ENCODE results near the gene CIAO2B. TPM values are rescaled to one million over a fixed set of nuclear protein-coding genes. Genes with fewer than 3 reads are reported as not detected.

The CIAO2B gene
- total RNA-seq, 1 experiment from 2014 or later, result 59.7 TPM

DNA sequence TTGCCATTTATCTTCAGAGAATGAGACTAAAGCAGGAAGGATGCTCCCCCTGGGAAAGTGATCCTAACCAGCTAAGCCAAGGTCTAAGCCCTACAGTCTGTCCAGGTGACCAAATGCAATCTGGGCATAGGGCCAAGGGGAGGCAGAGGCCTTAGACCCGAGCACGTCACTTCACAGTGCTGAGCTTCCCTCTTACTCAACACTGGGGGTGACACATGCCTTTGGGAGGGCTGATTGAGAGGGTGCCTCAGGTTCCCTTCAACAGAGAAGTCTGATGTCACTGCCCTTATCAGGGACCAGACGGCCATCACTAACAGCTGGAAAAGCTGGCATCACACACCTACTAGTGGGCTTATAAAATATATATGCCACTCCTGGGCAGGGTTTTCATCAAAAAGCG, 4.0 kb downstream of the CIAO2B start:
- DNase-seq (ENCODE audit: low spot score) (no peak), ATAC-seq (no peak)
- no peaks in the 10 kb centered on the region for H3K9me3 Mint-ChIP-seq
- TF ChIP-seq ZBTB21 (CRISPR knock-in tag; IDR thresholded peaks at IDR 0.05; ENCODE audit: borderline replicate concordance), result no peak
- TF ChIP-seq ETV6 (CRISPR knock-in tag; IDR thresholded peaks at IDR 0.05), result no peak
- TF ChIP-seq, protein P1, sequence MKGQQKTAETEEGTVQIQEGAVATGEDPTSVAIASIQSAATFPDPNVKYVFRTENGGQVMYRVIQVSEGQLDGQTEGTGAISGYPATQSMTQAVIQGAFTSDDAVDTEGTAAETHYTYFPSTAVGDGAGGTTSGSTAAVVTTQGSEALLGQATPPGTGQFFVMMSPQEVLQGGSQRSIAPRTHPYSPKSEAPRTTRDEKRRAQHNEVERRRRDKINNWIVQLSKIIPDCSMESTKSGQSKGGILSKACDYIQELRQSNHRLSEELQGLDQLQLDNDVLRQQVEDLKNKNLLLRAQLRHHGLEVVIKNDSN (CRISPR knock-in tag; IDR thresholded peaks at IDR 0.05), result no peak
- no peak for TF ChIP-seq ZNF423 (CRISPR knock-in tag; IDR thresholded peaks at IDR 0.05)
- TF ChIP-seq, protein P2, sequence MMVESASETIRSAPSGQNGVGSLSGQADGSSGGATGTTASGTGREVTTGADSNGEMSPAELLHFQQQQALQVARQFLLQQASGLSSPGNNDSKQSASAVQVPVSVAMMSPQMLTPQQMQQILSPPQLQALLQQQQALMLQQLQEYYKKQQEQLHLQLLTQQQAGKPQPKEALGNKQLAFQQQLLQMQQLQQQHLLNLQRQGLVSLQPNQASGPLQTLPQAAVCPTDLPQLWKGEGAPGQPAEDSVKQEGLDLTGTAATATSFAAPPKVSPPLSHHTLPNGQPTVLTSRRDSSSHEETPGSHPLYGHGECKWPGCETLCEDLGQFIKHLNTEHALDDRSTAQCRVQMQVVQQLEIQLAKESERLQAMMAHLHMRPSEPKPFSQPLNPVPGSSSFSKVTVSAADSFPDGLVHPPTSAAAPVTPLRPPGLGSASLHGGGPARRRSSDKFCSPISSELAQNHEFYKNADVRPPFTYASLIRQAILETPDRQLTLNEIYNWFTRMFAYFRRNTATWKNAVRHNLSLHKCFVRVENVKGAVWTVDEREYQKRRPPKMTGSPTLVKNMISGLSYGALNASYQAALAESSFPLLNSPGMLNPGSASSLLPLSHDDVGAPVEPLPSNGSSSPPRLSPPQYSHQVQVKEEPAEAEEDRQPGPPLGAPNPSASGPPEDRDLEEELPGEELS (CRISPR knock-in tag; IDR thresholded peaks at IDR 0.05), result no peak
- TF ChIP-seq NR1H2 (CRISPR knock-in tag; IDR thresholded peaks at IDR 0.05), result no peak
- TF ChIP-seq, protein P3, sequence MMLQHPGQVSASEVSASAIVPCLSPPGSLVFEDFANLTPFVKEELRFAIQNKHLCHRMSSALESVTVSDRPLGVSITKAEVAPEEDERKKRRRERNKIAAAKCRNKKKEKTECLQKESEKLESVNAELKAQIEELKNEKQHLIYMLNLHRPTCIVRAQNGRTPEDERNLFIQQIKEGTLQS (CRISPR knock-in tag; conservative IDR thresholded peaks at IDR 0.05), result no peak
- no peak for TF ChIP-seq TP53 (CRISPR knock-in tag; IDR thresholded peaks at IDR 0.05)
- TF ChIP-seq, protein P4, sequence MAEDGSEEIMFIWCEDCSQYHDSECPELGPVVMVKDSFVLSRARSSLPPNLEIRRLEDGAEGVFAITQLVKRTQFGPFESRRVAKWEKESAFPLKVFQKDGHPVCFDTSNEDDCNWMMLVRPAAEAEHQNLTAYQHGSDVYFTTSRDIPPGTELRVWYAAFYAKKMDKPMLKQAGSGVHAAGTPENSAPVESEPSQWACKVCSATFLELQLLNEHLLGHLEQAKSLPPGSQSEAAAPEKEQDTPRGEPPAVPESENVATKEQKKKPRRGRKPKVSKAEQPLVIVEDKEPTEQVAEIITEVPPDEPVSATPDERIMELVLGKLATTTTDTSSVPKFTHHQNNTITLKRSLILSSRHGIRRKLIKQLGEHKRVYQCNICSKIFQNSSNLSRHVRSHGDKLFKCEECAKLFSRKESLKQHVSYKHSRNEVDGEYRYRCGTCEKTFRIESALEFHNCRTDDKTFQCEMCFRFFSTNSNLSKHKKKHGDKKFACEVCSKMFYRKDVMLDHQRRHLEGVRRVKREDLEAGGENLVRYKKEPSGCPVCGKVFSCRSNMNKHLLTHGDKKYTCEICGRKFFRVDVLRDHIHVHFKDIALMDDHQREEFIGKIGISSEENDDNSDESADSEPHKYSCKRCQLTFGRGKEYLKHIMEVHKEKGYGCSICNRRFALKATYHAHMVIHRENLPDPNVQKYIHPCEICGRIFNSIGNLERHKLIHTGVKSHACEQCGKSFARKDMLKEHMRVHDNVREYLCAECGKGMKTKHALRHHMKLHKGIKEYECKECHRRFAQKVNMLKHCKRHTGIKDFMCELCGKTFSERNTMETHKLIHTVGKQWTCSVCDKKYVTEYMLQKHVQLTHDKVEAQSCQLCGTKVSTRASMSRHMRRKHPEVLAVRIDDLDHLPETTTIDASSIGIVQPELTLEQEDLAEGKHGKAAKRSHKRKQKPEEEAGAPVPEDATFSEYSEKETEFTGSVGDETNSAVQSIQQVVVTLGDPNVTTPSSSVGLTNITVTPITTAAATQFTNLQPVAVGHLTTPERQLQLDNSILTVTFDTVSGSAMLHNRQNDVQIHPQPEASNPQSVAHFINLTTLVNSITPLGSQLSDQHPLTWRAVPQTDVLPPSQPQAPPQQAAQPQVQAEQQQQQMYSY (CRISPR knock-in tag; IDR thresholded peaks at IDR 0.05), result no peak
- TF ChIP-seq ATF1 (CRISPR knock-in tag; IDR thresholded peaks at IDR 0.05), result no peak
- no peak for TF ChIP-seq NR2C2 (CRISPR knock-in tag; IDR thresholded peaks at IDR 0.05)
- TF ChIP-seq, protein P5, sequence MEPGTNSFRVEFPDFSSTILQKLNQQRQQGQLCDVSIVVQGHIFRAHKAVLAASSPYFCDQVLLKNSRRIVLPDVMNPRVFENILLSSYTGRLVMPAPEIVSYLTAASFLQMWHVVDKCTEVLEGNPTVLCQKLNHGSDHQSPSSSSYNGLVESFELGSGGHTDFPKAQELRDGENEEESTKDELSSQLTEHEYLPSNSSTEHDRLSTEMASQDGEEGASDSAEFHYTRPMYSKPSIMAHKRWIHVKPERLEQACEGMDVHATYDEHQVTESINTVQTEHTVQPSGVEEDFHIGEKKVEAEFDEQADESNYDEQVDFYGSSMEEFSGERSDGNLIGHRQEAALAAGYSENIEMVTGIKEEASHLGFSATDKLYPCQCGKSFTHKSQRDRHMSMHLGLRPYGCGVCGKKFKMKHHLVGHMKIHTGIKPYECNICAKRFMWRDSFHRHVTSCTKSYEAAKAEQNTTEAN (CRISPR knock-in tag; IDR thresholded peaks at IDR 0.05), result no peak
- no peak for TF ChIP-seq OVOL2 (CRISPR knock-in tag; IDR thresholded peaks at IDR 0.05; ENCODE audit: borderline replicate concordance)
- TF ChIP-seq, protein P6, sequence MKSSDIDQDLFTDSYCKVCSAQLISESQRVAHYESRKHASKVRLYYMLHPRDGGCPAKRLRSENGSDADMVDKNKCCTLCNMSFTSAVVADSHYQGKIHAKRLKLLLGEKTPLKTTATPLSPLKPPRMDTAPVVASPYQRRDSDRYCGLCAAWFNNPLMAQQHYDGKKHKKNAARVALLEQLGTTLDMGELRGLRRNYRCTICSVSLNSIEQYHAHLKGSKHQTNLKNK (CRISPR knock-in tag; IDR thresholded peaks at IDR 0.05), result no peak
- TF ChIP-seq, protein P7, sequence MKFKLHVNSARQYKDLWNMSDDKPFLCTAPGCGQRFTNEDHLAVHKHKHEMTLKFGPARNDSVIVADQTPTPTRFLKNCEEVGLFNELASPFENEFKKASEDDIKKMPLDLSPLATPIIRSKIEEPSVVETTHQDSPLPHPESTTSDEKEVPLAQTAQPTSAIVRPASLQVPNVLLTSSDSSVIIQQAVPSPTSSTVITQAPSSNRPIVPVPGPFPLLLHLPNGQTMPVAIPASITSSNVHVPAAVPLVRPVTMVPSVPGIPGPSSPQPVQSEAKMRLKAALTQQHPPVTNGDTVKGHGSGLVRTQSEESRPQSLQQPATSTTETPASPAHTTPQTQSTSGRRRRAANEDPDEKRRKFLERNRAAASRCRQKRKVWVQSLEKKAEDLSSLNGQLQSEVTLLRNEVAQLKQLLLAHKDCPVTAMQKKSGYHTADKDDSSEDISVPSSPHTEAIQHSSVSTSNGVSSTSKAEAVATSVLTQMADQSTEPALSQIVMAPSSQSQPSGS (CRISPR knock-in tag; IDR thresholded peaks at IDR 0.05; ENCODE audit: borderline replicate concordance, low read depth), result no peak
- TF ChIP-seq, protein P8, sequence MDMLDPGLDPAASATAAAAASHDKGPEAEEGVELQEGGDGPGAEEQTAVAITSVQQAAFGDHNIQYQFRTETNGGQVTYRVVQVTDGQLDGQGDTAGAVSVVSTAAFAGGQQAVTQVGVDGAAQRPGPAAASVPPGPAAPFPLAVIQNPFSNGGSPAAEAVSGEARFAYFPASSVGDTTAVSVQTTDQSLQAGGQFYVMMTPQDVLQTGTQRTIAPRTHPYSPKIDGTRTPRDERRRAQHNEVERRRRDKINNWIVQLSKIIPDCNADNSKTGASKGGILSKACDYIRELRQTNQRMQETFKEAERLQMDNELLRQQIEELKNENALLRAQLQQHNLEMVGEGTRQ (CRISPR knock-in tag; IDR thresholded peaks at IDR 0.05), result no peak
- ChIA-PET POLR2A (no interaction called here), CTCF (interaction anchor here (1.5 kb wide), 1 partner anchor 35 kb away, joined by 6 read pairs; no protein-coding TSS in a partner anchor)
- peaks cover 23% of the 10 kb centered on the region for H3K4me1 Mint-ChIP-seq
- no peaks in the 10 kb centered on the region for H3K36me3 Mint-ChIP-seq
- no peak overlapping the region for H3K4me3 Mint-ChIP-seq
- H3K27me3 Mint-ChIP-seq (ENCODE audit: low read depth), result peaks cover 38% of the 10 kb centered on the region
- no peak overlapping the region for H3K27ac Mint-ChIP-seq
